Effector memory CD4-positive, alpha-beta T cell (primary cell): ENCODE data around the gene SLC6A2.

Experiments
- DNase-seq, 3 donors: peaks; one replicate each; pipeline ENCODE4 v3.0.0-alpha.2; 2020
- H3K27ac ChIP-seq: 2 replicates; pipeline ENCODE4 v1.7.0; 2013; ENCODE audit warnings: mild to moderate bottlenecking, low read length, moderate library complexity; ENCODE audit not compliant: insufficient read depth, poor library complexity, severe bottlenecking
- H3K27me3 ChIP-seq: replicated peaks from 2 replicates; pipeline ENCODE4 v1.7.0; 2013; ENCODE audit warnings: mild to moderate bottlenecking, low read length; ENCODE audit not compliant: insufficient read depth, control insufficient read depth, poor library complexity, severe bottlenecking
- H3K36me3 ChIP-seq: 2 replicates; pipeline ENCODE4 v1.7.0; 2013; ENCODE audit warnings: mild to moderate bottlenecking, low read length, moderate library complexity; ENCODE audit not compliant: control insufficient read depth, insufficient read depth
- H3K4me1 ChIP-seq: 2 replicates; pipeline ENCODE4 v1.7.0; 2013; ENCODE audit warnings: low read length, mild to moderate bottlenecking; ENCODE audit not compliant: control insufficient read depth, insufficient read depth, poor library complexity, severe bottlenecking
- H3K4me3 ChIP-seq: 2 replicates; pipeline ENCODE4 v1.7.0; 2013; ENCODE audit warnings: low read length, low read depth, mild to moderate bottlenecking; ENCODE audit not compliant: insufficient read depth, poor library complexity, severe bottlenecking
- H3K9me3 ChIP-seq: 2 replicates; pipeline ENCODE4 v1.7.0; 2013; ENCODE audit warnings: mild to moderate bottlenecking, low read length, moderate library complexity; ENCODE audit not compliant: control insufficient read depth

The SLC6A2 gene

GRCh38 chr16:55661941-55662643 is 6.3 kb downstream of the SLC6A2 start:
- no peak for DNase-seq
- no peak overlapping the region for H3K27ac ChIP-seq
- H3K27me3 ChIP-seq: no peaks in the 10 kb centered on the region

DNA sequence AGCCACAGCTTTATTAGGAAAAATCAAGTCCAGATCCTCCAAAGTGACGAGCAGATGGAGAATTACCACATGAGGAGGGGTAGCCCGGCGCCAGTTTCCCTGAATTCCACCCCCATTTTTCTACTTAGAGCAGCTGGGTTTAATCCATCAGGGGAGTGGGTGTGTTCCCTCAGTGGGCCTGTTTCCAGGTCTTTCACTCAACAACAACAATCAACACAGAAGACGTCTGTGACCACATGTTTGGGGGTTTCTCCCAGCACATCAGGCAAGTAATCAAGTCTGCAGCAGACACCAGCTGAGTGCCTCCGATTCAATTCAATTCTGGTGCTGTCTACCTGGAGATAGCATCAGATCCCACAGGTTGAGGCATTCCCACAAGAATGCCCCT is 6.8 kb downstream of the SLC6A2 start:
- no peak overlapping the region for H3K27ac ChIP-seq
- H3K4me3 ChIP-seq: no peak overlapping the region
- H3K9me3 ChIP-seq: no peaks in the 10 kb centered on the region
- H3K4me1 ChIP-seq: no peaks in the 10 kb centered on the region
- no peaks in the 10 kb centered on the region for H3K36me3 ChIP-seq
- H3K27me3 ChIP-seq: no peaks in the 10 kb centered on the region
- DNase-seq: no peak

More at GRCh38 chr16:55661941-55662643, 6.3 kb downstream of the SLC6A2 start:
- Histone ChIP-seq H3K36me3 (no peaks in the 10 kb centered on the region), H3K9me3 (no peaks in the 10 kb centered on the region), H3K4me3 (no peak overlapping the region), H3K4me1 (no peaks in the 10 kb centered on the region)

GRCh38 chr16:55663225-55663624 is 7.4 kb downstream of the SLC6A2 start:
- Histone ChIP-seq H3K4me3 (no peak overlapping the region), H3K27me3 (no peaks in the 10 kb centered on the region), H3K36me3 (no peaks in the 10 kb centered on the region), H3K4me1 (no peaks in the 10 kb centered on the region), H3K9me3 (no peaks in the 10 kb centered on the region), H3K27ac (no peak overlapping the region)
- no peak for DNase-seq

DNA sequence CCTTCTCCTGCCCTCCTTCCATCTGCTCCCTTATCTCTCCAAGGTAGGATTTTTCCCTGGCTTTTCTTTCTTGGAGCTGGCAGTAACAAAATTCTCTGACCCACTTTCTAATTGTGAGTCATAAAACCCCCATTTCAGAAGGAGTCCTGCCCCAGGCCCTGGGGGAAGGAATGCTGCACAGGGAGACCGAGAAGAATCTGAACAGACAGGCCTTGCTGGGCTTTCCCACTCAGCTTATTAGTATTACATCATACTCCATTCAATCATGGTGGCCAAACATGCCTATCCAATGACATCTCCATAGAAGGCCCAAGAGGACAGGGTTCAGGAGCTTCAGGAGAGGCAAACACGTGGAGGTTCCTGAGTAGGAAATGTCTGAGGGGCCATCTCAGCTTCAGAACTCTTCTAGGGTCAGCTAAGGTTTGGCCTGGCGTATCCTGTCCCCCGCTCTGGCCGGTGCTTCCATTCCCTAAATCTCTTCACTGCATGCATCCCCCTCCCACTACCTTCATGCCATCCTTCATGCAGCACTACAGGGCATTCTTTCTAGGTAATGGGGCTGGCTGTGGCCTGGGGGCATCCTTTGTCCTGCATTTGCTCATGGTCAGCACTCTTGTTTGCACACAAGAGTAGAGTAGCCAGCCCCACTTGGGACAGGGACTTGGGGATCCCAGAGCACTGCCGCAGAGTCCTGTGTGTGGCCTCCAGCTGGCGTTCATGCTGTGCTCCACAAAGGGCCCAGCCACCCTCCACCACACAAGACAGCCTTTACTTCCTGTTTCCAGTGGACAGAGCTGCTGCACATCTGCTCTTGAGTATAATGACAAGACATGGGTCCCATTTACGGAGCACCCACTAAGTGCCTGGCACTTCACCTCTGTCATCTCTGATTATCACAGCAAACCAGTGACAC is 8.2 kb downstream of the SLC6A2 start:
- no peaks in the 10 kb centered on the region for H3K9me3 ChIP-seq
- no peak for DNase-seq
- H3K4me1 ChIP-seq: no peaks in the 10 kb centered on the region
- no peaks in the 10 kb centered on the region for H3K36me3 ChIP-seq
- no peaks in the 10 kb centered on the region for H3K27me3 ChIP-seq
- H3K27ac ChIP-seq: no peak overlapping the region
- no peak overlapping the region for H3K4me3 ChIP-seq

- no peaks in the 10 kb centered on the region for H3K36me3 ChIP-seq
- no peaks in the 10 kb centered on the region for H3K9me3 ChIP-seq
- H3K4me1 ChIP-seq: no peaks in the 10 kb centered on the region
- no peaks in the 10 kb centered on the region for H3K27me3 ChIP-seq
- no peak overlapping the region for H3K4me3 ChIP-seq
- DNase-seq: no peak
- H3K27ac ChIP-seq: no peak overlapping the region
These were observed 9.1 kb downstream of the SLC6A2 start for GRCh38 chr16:55664786-55665407.

GRCh38 chr16:55665511-55665910 is 9.7 kb downstream of the SLC6A2 start:
- no peak overlapping the region for H3K4me3 ChIP-seq
- H3K4me1 ChIP-seq: no peaks in the 10 kb centered on the region
- DNase-seq: no peak
- H3K36me3 ChIP-seq: no peaks in the 10 kb centered on the region
- H3K27me3 ChIP-seq: no peaks in the 10 kb centered on the region
- no peak overlapping the region for H3K27ac ChIP-seq
- H3K9me3 ChIP-seq: no peaks in the 10 kb centered on the region

DNA sequence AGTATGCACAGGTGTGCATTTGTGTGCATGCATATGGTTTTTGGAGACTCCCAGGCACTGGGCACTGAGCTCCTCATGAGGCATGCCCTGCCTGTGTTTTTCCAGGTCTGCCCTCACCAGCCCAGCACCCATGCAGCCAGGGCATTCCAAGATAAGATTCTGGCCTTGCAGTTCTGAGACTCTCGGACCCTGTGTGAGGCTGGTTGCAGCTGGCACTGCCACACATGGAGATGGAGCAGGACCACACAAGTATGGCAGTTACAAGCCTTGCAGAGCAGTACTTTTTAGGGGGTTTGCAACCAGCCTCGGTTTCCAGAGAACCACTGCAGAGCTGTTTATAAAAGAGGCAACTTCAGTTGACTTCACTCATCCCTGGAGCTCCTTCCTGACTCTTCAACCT is 10.2 kb downstream of the SLC6A2 start:
- no peaks in the 10 kb centered on the region for H3K9me3 ChIP-seq
- no peak for DNase-seq
- H3K4me1 ChIP-seq: no peaks in the 10 kb centered on the region
- no peaks in the 10 kb centered on the region for H3K27me3 ChIP-seq
- no peaks in the 10 kb centered on the region for H3K36me3 ChIP-seq
- H3K4me3 ChIP-seq: no peak overlapping the region
- no peak overlapping the region for H3K27ac ChIP-seq

GRCh38 chr16:55667753-55668152 is 12.0 kb downstream of the SLC6A2 start:
- H3K4me1 ChIP-seq: no peaks in the 10 kb centered on the region
- DNase-seq: no peak
- no peaks in the 10 kb centered on the region for H3K36me3 ChIP-seq
- no peaks in the 10 kb centered on the region for H3K9me3 ChIP-seq
- H3K27ac ChIP-seq: no peak overlapping the region
- no peak overlapping the region for H3K4me3 ChIP-seq
- H3K27me3 ChIP-seq: no peaks in the 10 kb centered on the region

GRCh38 chr16:55668340-55669281 is 12.8 kb downstream of the SLC6A2 start:
- Histone ChIP-seq H3K27me3 (no peaks in the 10 kb centered on the region), H3K9me3 (no peaks in the 10 kb centered on the region), H3K27ac (no peak overlapping the region), H3K36me3 (no peaks in the 10 kb centered on the region), H3K4me1 (no peaks in the 10 kb centered on the region), H3K4me3 (no peak overlapping the region)
- DNase-seq: no peak
